ENCODE data around the gene SNUPN. TPM values are rescaled to one million over a fixed set of nuclear protein-coding genes. Genes with fewer than 3 reads are reported as not detected.
A peak's percentile ranks its signal among the peaks of the same experiment; 100 is the strongest.
"Not testable (repeated sequence)": the region's sequence is repeated elsewhere in the genome, so short reads cannot be mapped to it uniquely, and the experiment has no call there.

Gene SNUPN
- total RNA-seq, 3 donors from 2014 or later = 18.7 to 23.9 (median 18.9) TPM

DNA sequence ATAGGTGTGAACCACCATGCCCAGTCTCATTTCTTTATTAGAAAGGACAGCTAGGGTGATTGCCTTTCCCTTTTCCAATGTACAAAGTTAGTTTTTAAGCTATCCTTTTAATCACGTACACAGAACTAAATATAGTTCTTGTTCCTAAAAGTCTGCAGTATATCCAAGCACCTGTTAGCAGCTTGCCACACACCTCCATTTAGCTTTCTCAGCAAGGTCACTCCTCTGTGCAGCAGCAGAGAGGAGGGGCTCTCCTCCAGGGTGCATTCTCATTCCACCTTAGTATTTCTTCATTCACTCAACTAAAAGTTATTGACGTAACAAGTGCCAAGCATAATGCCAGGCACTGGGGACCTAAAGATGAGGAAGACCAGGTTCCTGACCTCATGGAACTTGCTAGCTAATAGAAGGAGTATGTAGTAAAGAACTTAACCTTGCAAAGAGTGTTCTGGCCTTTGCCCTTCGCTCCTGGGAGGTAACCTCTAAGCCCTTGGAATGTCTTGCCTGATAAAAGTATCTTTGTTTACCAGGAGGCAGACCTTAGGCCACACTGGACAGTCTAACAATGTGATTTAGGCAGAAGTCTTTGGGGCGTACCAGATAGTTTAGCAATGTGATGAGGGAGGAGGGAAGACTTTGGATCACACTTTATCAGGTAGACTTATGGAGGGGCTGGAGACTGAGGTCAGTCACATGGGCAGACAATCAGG, 33.7 kb downstream of the SNUPN start:
- no peak for ATAC-seq
- Histone ChIP-seq H3K9me3 (no peaks in the 10 kb centered on the region), H3K4me3 (no peak overlapping the region), H3K4me1 (ENCODE audit: low read depth) (no peaks in the 10 kb centered on the region), H3K36me3 (ENCODE audit: low read depth) (no peaks in the 10 kb centered on the region)
- intact Hi-C loops (cut with DNase I, micrococcal nuclease) = no loop called here
- DNase-seq = no peak
- TF ChIP-seq, protein P1, sequence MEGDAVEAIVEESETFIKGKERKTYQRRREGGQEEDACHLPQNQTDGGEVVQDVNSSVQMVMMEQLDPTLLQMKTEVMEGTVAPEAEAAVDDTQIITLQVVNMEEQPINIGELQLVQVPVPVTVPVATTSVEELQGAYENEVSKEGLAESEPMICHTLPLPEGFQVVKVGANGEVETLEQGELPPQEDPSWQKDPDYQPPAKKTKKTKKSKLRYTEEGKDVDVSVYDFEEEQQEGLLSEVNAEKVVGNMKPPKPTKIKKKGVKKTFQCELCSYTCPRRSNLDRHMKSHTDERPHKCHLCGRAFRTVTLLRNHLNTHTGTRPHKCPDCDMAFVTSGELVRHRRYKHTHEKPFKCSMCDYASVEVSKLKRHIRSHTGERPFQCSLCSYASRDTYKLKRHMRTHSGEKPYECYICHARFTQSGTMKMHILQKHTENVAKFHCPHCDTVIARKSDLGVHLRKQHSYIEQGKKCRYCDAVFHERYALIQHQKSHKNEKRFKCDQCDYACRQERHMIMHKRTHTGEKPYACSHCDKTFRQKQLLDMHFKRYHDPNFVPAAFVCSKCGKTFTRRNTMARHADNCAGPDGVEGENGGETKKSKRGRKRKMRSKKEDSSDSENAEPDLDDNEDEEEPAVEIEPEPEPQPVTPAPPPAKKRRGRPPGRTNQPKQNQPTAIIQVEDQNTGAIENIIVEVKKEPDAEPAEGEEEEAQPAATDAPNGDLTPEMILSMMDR (IDR thresholded peaks at IDR 0.05) = no peak

DNA sequence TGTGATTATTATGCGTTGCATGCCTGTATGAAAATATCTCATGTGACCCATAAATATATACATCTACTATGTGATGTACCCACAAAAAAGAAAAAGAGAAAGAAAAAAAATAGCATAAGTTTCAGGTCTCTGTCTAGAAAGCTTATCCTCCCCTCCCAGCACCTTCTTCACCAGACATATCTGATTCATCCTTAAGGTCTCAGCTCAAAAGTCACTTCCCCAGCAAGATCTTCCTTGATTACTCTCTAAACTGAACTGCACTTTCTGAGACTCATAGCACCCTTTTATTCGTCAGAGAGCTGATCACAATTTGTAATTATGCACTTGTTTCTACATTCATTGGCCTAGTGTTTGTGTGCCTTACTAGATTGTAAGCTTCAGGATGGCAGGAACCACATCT, 35.3 kb downstream of the SNUPN start:
- intact Hi-C loops (cut with DNase I, micrococcal nuclease) = no loop called here
- H3K4me3 ChIP-seq = no peak overlapping the region
- no peaks in the 10 kb centered on the region for H3K9me3 ChIP-seq
- no peak for DNase-seq
- ATAC-seq = no peak
- no peaks in the 10 kb centered on the region for H3K4me1 ChIP-seq (ENCODE audit: low read depth)
- no peaks in the 10 kb centered on the region for H3K36me3 ChIP-seq (ENCODE audit: low read depth)
- TF ChIP-seq, protein P1 (IDR thresholded peaks at IDR 0.05) = no peak

DNA sequence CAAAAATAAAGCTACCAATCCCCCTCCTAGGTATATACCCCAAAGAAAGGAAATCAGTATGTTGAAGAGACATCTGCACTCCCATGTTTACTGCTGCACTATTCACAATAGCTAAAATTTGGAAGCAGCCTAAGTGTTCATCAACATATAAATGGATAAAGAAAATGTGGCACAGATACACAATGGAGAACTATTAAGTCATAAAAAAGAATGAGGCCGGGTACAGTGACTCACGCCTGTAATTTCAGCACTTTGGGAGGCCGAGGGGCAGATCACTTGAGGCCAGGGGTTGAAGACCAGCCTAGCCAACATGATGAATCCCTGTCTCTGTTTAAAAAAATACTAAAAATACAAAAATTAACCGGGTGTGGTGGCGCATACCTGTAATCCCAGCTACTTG, 36.5 kb downstream of the SNUPN start:
- Histone ChIP-seq H3K4me1 (ENCODE audit: low read depth) (no peaks in the 10 kb centered on the region), H3K9me3 (no peaks in the 10 kb centered on the region), H3K36me3 (ENCODE audit: low read depth) (no peaks in the 10 kb centered on the region), H3K4me3 (no peak overlapping the region)
- ATAC-seq = peak; percentile 42
- intact Hi-C loops (cut with DNase I, micrococcal nuclease) = no loop called here
- TF ChIP-seq, protein P1 (IDR thresholded peaks at IDR 0.05) = no peak
- DNase-seq = no peak

DNA sequence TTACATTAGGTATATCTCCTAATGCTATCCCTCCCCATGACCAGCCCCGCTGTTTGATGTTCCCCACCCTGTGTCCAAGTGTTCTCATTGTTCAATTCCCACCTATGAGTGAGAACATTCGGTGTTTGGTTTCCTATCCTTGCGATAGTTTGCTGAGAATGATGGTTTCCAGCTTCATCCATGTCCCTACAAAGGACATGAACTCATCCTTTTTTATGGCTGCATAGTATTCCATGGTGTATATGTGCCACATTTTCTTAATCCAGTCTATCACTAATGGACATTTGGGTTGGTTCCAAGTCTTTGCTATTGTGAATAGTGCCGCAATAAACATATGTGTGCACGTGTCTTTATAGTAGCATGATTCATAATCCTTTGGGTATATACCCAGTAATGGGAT, 39.1 kb downstream of the SNUPN start:
- H3K36me3 ChIP-seq (ENCODE audit: low read depth); DNase-seq; H3K4me1 ChIP-seq (ENCODE audit: low read depth); ATAC-seq; H3K4me3 ChIP-seq; H3K9me3 ChIP-seq; intact Hi-C loops (cut with DNase I, micrococcal nuclease): not testable (repeated sequence)

DNA sequence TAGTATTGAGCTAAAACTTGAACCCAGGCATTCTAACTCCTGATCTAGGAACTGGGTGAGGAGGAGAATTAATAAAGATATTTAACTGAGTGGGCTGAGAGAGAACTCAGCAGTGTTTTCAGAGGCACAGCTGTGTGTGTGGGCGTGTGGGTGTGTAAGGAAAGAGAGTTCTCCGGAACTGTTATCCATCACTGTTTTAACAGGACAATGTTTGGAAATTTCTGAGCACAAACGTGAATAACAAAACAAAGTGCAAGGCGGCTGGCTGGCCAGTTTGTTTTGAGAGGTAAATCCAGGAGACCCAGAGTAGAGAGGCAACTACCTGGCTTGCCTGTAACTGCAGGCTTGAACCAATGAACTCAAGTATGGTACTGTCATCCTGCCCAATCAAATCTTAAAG, 41.4 kb downstream of the SNUPN start:
- ATAC-seq = no peak
- DNase-seq = no peak
- Histone ChIP-seq H3K9me3 (no peaks in the 10 kb centered on the region), H3K4me3 (no peak overlapping the region), H3K4me1 (ENCODE audit: low read depth) (peaks cover 5% of the 10 kb centered on the region), H3K36me3 (ENCODE audit: low read depth) (no peaks in the 10 kb centered on the region)
- intact Hi-C loops (cut with DNase I, micrococcal nuclease) = no loop called here
- TF ChIP-seq, protein P1 (IDR thresholded peaks at IDR 0.05) = no peak

DNA sequence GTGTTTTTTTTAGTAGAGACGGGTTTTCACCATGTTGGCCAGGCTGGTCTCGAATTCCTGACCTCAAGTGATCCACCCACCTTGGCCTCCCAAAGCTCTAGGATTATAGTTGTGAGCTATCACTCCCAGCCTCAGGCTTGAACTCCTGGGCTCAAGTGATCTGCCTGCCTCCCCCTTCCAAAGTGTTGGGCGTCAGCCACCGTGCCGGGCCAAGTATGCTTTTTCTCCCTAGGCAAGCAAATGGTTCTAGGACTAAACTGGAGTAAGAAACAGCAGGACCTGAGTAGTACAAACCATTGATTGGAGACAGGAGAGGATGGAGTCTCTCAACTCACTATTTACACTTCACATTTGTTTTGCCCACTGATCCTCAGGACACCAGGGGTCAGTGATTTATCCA, 41.8 kb downstream of the SNUPN start:
- Histone ChIP-seq H3K4me3 (no peak overlapping the region), H3K4me1 (ENCODE audit: low read depth) (peaks cover 5% of the 10 kb centered on the region), H3K36me3 (ENCODE audit: low read depth) (no peaks in the 10 kb centered on the region), H3K9me3 (no peaks in the 10 kb centered on the region)
- intact Hi-C loops (cut with DNase I, micrococcal nuclease) = no loop called here
- ATAC-seq (no peak), DNase-seq (no peak)
- TF ChIP-seq, protein P1 (IDR thresholded peaks at IDR 0.05) = no peak

DNA sequence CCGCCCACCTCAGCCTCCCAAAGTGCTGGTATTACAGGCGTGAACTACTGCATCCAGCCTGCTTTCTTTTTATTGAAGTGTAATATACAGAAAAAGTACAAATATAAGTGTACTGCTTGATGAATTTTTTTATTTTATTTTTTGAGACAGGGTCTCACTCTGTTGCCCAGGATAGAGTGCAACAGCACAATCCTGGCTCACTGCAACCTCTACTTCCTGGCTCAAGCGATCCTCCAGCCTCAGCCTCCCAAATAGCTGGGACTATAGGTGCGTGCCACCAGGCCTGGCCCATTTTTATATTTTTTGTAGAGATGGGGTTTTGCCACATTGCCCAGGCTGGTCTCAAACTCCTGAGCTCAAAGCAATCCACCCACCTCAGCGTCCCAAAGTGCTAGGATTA, 42.6 kb downstream of the SNUPN start:
- H3K36me3 ChIP-seq (ENCODE audit: low read depth); H3K9me3 ChIP-seq; ATAC-seq; H3K4me3 ChIP-seq; DNase-seq; H3K4me1 ChIP-seq (ENCODE audit: low read depth); intact Hi-C loops (cut with DNase I, micrococcal nuclease): not testable (repeated sequence)

All from mucosa of descending colon (tissue), 3 donors.